ENCODE measurements around the gene LRCH1. TPM values are rescaled to one million over a fixed set of nuclear protein-coding genes. Genes with fewer than 3 reads are reported as not detected.
A peak's percentile ranks its signal among the peaks of the same experiment; 100 is the strongest.

The LRCH1 gene
- total RNA-seq, 1 experiment from 2014 or later = 3.2 TPM

DNA sequence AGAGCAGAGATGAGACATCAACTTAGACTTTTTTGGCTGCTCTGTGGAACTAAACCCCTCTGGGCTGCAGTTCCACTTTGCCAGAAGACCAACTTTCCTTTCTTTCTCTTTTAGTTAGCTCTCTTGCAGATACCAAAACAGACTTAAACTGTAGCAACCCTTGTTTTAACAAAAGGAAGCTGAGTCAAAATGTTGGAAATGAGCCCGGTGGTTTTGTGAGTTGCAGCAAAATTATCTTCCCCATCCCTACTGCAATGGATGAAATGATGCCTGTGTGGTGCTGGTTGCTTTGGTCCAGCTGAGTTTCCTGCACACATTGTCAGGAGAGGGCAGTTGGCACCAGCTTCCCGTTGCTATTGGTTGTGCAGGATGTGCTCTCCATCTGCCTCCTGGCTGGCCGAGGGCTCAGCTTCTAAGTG, 115.3 kb downstream of the LRCH1 start:
- H3K4me3 ChIP-seq (ENCODE audit: insufficient read depth, low read depth, low read length) = no peak overlapping the region
- H3K36me3 ChIP-seq (replicated peaks; ENCODE audit: control insufficient read depth, insufficient read depth, low read length) = no peaks in the 10 kb centered on the region
- no peak for DNase-seq
- H3K27me3 ChIP-seq (ENCODE audit: control insufficient read depth, insufficient read depth, low read length) = no peaks in the 10 kb centered on the region

DNA sequence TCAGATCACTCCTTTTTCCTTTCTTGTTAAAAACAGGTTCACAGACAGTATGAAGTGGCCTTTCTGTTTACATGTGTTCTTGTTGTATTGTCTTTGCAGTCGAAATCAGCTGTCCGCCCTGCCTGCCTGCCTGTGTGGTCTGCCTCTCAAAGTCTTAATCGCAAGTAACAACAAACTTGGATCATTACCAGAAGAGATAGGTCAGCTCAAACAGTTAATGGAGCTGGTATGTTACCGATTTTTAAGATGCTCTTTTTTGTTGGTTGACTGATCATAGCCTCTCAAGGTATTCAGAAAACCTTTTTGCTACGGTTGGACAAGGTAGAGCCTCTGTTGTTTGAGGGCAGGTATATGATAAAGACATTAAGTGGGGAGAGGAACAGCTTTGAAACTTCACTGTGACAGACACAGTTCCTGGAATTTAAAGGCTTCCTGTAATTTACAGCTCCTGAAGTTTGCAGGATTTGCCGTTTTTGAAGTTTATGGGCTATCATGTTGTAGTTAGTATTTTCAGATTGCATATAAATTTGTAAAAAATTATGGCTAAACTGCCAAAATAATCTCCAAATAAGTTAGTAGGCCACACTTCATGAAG, 116.1 kb downstream of the LRCH1 start:
- Histone ChIP-seq H3K36me3 (replicated peaks; ENCODE audit: control insufficient read depth, insufficient read depth, low read length) (no peaks in the 10 kb centered on the region), H3K27me3 (ENCODE audit: control insufficient read depth, insufficient read depth, low read length) (no peaks in the 10 kb centered on the region), H3K4me3 (ENCODE audit: insufficient read depth, low read depth, low read length) (no peak overlapping the region)
- DNase-seq = no peak

DNA sequence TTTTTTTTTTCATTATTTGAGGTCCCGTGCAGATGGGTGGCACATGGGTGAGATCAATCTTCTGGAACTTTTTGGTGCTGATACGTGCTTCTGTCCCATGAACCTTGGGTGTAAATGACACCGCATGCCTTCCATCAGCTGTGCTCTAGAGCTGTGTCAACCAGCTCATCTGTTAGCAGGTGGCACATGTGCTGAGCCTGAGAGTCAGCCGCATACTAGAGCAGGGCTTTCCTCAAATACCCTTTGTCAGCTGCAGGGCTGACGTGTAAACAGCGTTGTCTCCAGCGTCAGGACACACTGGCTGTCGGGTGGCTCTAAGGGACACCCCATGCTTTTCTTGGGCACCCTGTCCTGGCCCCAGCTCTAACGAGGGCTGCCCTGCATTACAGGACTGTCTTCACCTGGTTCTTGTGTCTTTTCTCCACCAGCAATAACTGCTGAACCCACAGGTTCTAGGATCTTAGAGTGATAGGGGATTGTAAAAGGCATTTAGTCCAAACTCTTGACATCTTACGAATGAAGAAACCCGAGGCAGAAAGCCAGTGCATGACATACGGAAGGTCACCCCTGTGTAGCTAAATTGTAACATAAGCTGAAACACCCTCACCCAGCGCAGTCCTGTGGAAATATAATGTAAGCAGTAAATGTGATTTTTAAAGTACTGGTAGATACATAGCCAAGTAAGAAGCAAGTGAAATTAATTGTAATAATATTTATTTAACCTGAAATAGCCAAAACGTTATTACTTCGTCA, 119.5 kb downstream of the LRCH1 start:
- DNase-seq = no peak
- Histone ChIP-seq H3K4me3 (ENCODE audit: insufficient read depth, low read depth, low read length) (no peak overlapping the region), H3K36me3 (replicated peaks; ENCODE audit: control insufficient read depth, insufficient read depth, low read length) (no peaks in the 10 kb centered on the region), H3K27me3 (ENCODE audit: control insufficient read depth, insufficient read depth, low read length) (no peaks in the 10 kb centered on the region)

DNA sequence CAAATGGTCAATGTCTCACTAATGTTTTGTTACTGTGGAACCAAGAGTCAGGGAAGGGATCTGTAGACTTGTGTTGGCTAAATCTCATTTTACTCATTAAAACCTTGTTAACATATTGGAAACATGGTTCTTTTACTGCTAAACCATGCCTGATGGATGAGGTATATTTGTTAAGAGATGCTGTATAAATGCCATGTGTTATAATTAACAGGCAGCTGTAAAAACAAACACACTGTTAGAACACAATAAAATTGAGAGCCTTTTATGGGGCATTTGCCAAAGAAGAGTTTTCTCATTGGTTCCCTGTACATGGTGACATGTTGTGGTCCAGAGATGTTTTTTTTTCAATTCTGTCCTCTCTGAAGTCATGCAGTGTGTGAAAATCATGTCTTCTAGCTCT, 122.0 kb downstream of the LRCH1 start:
- H3K4me3 ChIP-seq (ENCODE audit: insufficient read depth, low read depth, low read length) = no peak overlapping the region
- H3K27me3 ChIP-seq (ENCODE audit: control insufficient read depth, insufficient read depth, low read length) = no peaks in the 10 kb centered on the region
- DNase-seq = no peak
- H3K36me3 ChIP-seq (replicated peaks; ENCODE audit: control insufficient read depth, insufficient read depth, low read length) = no peaks in the 10 kb centered on the region

DNA sequence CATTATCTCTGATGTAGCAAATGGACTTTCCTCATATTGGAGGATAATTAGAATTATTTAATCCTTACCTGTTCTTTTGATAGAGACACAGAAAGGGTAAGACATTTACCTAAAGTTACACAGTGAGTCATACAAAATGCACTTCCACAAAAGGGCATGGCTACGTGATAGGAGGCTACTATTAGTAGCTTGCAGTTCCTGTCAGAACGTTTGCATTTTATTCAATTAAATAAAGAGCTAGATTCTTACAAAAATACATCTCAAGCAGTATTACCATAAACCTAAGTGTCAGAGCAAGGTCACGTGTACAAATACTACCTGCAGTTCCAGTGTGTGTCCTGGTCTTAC, 123.4 kb downstream of the LRCH1 start:
- DNase-seq = no peak
- Histone ChIP-seq H3K27me3 (ENCODE audit: control insufficient read depth, insufficient read depth, low read length) (no peaks in the 10 kb centered on the region), H3K4me3 (ENCODE audit: insufficient read depth, low read depth, low read length) (no peak overlapping the region), H3K36me3 (replicated peaks; ENCODE audit: control insufficient read depth, insufficient read depth, low read length) (no peaks in the 10 kb centered on the region)

DNA sequence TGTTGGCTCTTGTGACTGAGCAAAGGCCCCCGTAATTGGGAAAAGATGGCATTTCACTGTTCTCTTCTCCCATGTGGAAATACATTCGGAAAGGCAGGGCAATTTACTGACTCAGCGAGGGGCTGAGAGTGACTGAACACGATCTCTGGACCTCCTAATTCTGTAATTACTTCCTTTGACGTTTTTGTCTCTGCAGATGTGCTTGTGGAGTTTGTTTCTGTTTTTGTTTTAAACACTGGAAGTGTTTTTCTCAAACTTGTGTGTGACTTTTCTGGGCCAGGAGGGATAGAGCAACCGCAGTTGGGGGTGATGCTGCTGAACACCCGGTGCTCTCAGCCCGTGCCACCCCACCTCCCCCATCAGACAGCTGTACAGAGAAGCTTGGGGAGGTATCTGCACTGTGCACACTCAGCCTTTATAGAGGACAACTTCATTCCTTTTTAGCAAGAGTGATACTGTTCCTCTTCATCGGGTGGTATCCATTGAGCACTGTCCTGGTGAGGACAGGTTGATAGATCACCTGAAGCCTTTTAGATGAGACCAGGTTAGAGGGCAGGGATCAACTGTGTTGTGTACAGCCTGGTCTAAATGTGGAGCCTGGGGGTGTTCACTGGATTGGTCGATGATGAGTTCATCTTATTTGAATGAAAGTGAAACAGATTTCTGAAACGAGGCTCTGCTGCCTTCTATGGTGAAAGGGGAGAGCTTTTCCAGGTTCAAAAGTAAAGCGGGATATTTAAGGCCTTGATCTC, 126.6 kb downstream of the LRCH1 start:
- Histone ChIP-seq H3K36me3 (replicated peaks; ENCODE audit: control insufficient read depth, insufficient read depth, low read length) (no peaks in the 10 kb centered on the region), H3K4me3 (ENCODE audit: insufficient read depth, low read depth, low read length) (no peak overlapping the region), H3K27me3 (ENCODE audit: control insufficient read depth, insufficient read depth, low read length) (no peaks in the 10 kb centered on the region)
- DNase-seq = no peak

DNA sequence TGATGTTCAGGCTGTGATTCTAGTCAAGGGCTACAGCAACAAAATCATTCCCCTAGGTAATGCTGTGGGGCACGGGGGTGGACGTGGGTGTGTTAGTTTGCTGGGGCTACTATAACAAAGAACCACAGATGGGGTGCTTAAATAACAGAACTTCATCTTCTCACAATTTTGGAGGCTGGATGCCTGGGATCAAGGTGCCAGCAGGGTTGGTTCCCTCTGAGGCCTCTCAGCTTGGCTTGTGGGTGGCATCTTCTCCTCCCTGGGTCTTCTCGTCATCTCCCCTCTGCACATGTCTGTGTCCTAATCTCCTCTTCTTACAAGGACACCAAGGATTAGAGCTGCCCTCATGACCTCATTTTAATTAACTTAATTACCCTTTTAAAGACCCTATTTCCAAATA, 129.0 kb downstream of the LRCH1 start:
- Histone ChIP-seq H3K27me3 (ENCODE audit: control insufficient read depth, insufficient read depth, low read length) (no peaks in the 10 kb centered on the region), H3K36me3 (replicated peaks; ENCODE audit: control insufficient read depth, insufficient read depth, low read length) (no peaks in the 10 kb centered on the region)

DNA sequence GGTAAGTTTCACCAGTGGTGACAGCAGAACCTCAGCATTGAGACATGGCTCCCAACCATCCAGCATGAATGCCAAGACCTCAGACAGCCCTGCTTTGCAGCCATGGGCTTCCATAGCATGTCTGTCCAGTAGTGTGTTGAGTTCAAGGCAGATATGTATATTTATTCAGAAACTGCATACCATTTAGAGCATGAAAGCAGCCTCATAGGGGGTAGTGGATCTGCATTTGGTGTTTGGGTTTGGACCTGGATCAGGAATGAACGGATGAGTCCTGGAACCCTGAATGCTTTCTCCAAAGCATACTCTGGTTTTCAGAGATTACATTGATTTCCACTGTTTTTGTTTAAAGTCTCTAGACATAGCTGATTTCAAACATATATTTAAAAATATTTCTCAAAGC, 129.7 kb downstream of the LRCH1 start:
- Histone ChIP-seq H3K4me3 (ENCODE audit: insufficient read depth, low read depth, low read length) (no peak overlapping the region), H3K27me3 (ENCODE audit: control insufficient read depth, insufficient read depth, low read length) (no peaks in the 10 kb centered on the region), H3K36me3 (replicated peaks; ENCODE audit: control insufficient read depth, insufficient read depth, low read length) (no peaks in the 10 kb centered on the region)
- no peak for DNase-seq

More for the DNA sequence above, 129.0 kb downstream of the LRCH1 start:
- H3K4me3 ChIP-seq (ENCODE audit: insufficient read depth, low read depth, low read length) = no peak overlapping the region
- no peak for DNase-seq

DNA sequence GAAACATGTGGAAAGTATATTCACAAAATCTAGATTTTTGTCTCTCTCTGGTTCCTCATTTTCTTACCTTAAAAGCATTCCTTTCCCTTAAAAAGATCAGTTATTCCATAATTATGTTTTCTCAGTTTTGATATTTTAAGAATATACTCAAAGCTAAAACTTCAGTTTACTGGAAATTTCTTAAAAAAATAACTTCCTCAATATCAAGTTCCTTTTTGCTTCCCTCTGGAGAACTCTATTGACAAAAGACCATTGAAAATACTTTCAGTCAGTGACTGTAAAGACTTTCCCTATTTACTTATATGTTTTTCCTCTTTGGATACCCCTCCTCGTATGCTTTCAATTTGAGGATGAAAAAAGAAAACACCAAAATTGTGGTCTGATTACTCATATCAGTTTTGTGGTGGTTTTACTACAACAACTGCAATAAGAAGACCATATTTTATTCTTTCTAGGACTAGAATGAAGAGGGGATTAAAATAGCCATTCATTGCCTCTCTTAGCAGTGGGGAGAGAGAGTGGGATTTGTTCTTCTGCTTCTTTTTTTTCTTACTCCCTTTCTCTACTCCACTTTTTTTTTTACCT, 130.8 kb downstream of the LRCH1 start:
- no peak overlapping the region for H3K4me3 ChIP-seq (ENCODE audit: insufficient read depth, low read depth, low read length)
- H3K27me3 ChIP-seq (ENCODE audit: control insufficient read depth, insufficient read depth, low read length) = no peaks in the 10 kb centered on the region
- no peak for DNase-seq
- no peaks in the 10 kb centered on the region for H3K36me3 ChIP-seq (replicated peaks; ENCODE audit: control insufficient read depth, insufficient read depth, low read length)

DNA sequence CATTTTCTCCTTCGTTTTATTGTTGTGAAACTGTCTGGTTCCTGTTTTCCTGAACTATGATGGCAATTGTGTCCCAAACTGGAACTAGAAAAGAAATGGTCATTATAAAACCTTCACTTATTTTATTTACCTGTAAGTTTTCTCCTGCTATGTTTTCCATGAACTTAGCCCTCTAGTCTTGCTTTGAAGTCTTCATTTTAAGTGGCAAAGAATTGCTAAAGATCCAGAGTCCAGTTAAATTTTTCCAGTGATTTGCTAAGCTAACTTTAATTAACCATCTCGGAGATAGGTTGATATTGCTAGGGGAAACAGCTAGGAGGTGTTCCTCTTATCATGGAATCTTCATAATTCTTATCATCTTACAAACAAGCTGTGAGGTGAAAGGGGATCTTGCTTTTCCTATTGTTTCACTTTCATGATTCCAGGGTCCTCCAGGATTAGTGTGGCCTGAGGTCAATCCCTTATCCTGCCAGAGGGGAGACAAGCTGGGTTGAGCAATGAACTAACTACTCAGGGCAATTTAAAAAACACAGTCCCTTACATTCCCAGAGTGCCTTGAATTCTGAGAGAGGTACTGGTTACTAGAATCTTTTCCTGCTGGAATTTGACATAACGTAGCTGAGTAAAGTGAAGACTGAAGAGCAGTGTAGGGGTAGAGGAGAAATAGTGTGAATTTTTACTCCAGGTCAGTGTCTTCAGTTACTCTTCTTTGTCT, 131.5 kb downstream of the LRCH1 start:
- Histone ChIP-seq H3K27me3 (ENCODE audit: control insufficient read depth, insufficient read depth, low read length) (no peaks in the 10 kb centered on the region), H3K4me3 (ENCODE audit: insufficient read depth, low read depth, low read length) (no peak overlapping the region), H3K36me3 (replicated peaks; ENCODE audit: control insufficient read depth, insufficient read depth, low read length) (no peaks in the 10 kb centered on the region)
- DNase-seq = peak; percentile 42

DNA sequence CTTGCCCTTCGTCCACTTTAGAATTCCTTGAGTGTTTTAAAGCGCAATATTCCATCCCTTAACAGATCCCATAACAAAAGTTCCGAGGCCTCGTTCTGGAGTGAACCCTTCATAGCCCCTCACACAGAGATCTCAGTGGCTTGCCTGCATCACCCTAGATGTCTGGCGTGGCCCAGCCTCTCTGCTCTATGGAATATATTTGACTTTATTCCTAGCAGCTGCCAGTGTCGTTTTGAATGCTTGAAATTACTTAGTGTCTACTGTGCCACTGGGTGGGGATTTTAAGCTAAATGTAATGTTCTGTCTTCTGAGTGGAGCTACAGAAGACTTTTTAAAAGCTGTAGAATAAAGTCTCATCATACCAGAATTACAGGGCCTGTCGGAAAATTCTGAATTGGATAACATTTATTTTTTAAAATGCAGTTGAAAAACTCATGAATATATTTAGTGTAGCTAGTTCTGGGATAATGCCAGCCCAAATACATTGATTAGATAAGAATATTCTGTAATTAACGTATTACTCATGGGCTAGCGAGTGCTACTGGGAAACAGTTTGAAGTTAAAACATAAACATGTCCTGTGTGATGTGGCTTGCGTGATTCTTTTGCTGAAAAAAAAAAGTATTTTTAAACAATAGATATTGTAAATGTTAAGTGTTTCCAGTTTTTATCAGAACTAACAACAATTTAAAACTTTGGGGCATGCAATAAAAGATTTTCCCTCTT, 132.2 kb downstream of the LRCH1 start:
- no peak for DNase-seq
- H3K4me3 ChIP-seq (ENCODE audit: insufficient read depth, low read depth, low read length) = no peak overlapping the region
- no peaks in the 10 kb centered on the region for H3K27me3 ChIP-seq (ENCODE audit: control insufficient read depth, insufficient read depth, low read length)
- no peaks in the 10 kb centered on the region for H3K36me3 ChIP-seq (replicated peaks; ENCODE audit: control insufficient read depth, insufficient read depth, low read length)

DNA sequence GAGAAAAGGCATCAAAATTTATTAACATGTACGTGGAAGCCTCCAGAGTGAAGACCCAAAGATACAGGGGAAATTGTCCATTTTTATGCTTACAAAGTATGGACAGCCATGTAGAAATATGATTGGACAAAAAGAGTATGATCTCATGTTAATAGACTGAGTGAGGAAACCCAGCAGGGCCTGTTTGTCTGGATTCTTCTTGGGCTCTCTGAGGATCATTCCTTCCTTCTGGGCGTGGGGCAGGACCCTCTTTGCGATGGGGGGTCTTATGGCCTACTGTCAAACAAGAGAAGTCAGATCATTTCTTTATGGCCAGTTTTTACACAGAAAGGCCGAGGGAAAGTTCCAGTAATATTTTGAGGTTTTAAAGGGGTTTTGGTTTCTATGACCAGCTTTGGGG, 133.2 kb downstream of the LRCH1 start:
- Histone ChIP-seq H3K36me3 (replicated peaks; ENCODE audit: control insufficient read depth, insufficient read depth, low read length) (no peaks in the 10 kb centered on the region), H3K27me3 (ENCODE audit: control insufficient read depth, insufficient read depth, low read length) (no peaks in the 10 kb centered on the region), H3K4me3 (ENCODE audit: insufficient read depth, low read depth, low read length) (no peak overlapping the region)
- DNase-seq = no peak

DNA sequence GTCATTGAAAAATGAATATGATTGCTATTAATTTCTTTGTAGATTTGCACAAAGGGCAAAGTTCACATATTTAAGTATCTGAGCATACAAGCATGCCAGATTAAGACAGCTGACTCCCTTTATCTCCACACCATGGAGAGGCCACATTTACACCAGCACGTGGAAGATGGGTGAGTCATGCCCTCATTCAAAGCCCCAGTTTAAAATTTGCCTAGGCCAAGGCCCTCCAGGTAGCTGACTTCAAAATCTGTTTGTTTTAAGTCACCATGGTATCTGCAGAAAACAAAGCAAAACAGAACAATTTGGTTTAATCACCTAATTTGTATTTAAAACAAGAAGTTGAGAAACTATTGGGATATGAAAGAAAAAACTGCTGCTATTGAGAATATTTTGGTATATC, 134.8 kb downstream of the LRCH1 start:
- Histone ChIP-seq H3K36me3 (replicated peaks; ENCODE audit: control insufficient read depth, insufficient read depth, low read length) (no peaks in the 10 kb centered on the region), H3K4me3 (ENCODE audit: insufficient read depth, low read depth, low read length) (no peak overlapping the region), H3K27me3 (ENCODE audit: control insufficient read depth, insufficient read depth, low read length) (no peaks in the 10 kb centered on the region)
- DNase-seq = peak; percentile 34

DNA sequence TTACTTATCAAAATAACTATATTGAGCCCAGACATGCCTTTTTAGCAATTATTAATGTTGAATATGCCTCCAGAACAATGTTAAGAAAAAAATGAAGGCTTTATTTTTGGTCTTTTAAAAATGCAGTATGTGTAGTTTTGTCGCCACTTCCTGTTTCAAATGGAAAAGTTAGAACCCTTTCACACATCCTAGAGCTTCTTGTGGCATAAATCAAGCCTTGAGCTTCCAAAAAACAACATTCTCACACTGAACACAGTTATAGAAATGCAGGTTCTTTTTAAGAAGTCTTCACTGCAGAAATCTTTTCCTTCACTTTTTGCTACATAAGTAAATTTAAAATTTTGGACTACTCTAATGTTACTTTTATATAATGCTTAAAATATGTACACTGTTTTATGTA, 135.3 kb downstream of the LRCH1 start:
- no peak for DNase-seq
- Histone ChIP-seq H3K27me3 (ENCODE audit: control insufficient read depth, insufficient read depth, low read length) (no peaks in the 10 kb centered on the region), H3K4me3 (ENCODE audit: insufficient read depth, low read depth, low read length) (no peak overlapping the region), H3K36me3 (replicated peaks; ENCODE audit: control insufficient read depth, insufficient read depth, low read length) (no peaks in the 10 kb centered on the region)

Data from H7 (cell line).